SH-SY5Y (cell line): ENCODE data around the gene RIN2.

Experiments
- GATA2 ChIP-seq: IDR thresholded peaks from 2 replicates; pipeline ENCODE4 v1.6.1; 2011; ENCODE audit warnings: mild to moderate bottlenecking, low read depth, low read length
- GATA3 ChIP-seq: IDR thresholded peaks from 2 replicates; pipeline ENCODE4 v1.6.1; 2011; ENCODE audit warnings: low read depth, mild to moderate bottlenecking, low read length, moderate library complexity

- TF ChIP-seq GATA2 (no peak), GATA3 (no peak)
Measured at GRCh38 chr20:19709635-19710335, 48.3 kb upstream of the RIN2 start.
